HG02943 (cell line): ENCODE data around the gene MIDN.
A peak's percentile ranks its signal among the peaks of the same experiment; 100 is the strongest.

ENCODE experiments used
- ATAC-seq: cut with Tn5 transposase; IDR thresholded peaks from one replicate; pipeline ENCODE4 v1.9.1; 2021; ENCODE audit warnings: mild to moderate bottlenecking, low read depth, moderate library complexity; ENCODE audit not compliant: unreplicated experiment

MIDN gene

DNA sequence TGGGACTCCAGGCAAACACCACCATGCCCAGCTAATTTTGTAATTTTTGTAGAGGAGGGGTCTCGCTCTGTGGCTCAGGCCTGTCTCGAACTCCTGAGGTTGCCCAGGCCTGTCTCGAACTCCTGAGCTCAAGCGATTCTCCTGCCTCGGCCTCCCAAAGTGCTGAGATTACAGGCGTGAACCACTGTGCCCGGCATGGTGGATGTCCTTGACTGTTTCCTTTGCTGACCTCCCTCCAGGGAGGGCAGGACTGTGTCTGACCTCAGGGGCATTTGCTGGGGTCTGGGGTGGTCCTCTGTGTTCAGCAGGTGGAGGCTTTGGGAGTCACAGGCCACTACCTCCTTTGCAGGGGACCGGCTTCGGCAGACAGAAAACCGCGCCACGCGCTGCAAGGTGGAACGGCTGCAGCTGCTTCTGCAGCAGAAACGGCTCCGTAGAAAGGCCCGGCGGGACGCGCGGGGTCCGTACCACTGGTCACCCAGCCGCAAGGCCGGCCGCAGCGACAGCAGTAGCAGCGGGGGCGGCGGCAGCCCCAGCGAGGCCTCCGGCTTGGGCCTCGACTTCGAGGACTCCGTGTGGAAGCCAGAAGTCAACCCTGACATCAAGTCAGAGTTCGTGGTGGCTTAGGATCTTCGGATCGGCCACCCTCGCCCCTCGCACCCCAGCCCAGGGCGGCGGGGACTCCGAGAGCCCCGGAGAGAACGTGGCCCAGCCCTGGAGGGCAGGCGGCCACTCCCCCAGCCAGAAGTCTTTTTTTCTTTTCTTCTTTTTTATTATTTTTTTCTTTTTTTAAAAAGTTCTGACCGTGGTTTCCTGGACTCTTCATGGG is 8.5 kb downstream of the MIDN start:
- ATAC-seq: no peak

- no peak for ATAC-seq
Observed at GRCh38 chr19:1257475-1258162, 9.2 kb downstream of the MIDN start.

DNA sequence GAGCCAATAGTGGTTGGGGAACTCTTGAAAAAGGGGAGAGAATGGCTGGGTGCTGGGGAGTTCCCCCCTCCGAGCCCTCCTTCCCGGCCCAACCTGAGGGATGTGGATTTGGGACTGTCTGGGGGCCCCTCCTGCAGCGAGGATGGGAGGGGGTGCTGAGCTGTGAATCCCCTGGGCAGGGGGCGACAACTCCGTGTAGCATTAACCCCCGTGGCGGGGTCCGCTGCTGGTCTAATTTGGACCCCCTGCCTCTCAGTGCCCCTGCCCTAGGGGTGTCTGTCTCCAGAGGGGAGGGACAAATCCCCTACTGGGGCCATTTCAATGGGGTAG is 9.7 kb downstream of the MIDN start:
- ATAC-seq: no peak

DNA sequence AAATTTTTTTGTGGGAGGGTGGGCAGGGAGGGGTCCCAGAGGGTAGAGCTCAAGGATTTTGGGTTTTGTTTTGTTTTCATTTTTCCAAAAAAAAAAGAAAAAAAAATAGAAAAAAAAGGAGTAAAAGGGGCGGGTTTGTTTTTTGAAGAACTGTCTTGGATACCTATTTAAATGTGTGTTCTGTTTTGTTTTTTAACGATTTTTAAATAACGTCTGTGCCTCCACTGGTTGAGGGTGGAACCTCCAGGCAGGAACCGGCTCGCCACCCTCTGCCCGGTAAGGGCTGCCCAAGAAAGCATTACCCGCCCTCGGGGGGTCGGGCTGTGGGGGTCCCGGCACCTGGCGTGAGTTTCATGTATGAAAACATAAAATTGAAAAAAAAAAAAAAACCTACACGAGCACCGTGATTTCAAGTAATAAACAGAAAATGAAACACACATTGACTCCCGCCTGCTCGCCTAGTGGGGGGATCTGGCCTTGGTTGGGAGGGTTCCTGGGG is 10.4 kb downstream of the MIDN start:
- ATAC-seq: no peak

- ATAC-seq: no peak
Observed at GRCh38 chr19:1259206-1259875, 11.0 kb downstream of the MIDN start.

GRCh38 chr19:1259876-1260748 is 11.7 kb downstream of the MIDN start:
- no peak for ATAC-seq

DNA sequence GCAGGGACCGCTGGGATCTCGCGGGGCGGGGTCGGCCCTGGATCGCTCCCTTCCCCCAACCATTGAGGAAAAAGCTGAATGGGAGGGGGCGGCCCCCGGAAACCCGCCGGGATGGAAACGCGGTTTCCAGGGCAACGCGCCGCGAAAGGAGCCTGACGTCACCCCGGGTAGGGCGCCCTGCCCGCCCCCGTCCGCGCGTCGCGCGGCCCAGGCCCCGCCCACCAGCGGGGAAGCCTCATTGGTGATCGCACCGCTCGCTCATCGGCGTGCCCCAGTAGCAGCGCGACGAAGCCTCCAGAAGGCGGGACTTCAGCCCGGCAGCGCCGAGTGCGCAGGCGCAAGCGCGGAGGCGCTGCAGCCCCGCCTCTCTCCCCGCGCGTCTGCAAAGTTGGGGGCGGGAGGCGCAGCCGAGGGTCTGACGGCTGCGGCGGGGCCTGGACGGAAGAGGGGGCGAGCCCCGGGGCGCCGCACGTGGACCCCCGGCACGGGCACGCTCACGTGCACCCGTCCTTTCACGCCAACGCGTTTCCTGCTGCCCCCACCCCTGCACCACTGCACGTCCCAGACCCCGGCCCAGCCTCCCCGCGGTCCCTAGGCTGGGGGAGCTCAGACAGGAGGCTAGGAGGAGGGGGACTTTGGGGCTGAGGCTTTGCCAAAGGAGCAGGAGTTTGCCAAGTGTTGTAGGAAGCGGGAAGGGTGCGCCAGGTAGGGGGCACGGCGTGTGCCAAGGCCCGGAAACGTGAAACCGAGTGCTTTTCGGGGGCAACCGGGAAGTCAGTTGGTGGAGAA is 12.6 kb downstream of the MIDN start:
- peak; percentile 49 for ATAC-seq

GRCh38 chr19:1261538-1261797 is 13.1 kb downstream of the MIDN start:
- no peak for ATAC-seq

GRCh38 chr19:1261798-1262622 is 13.6 kb downstream of the MIDN start:
- no peak for ATAC-seq

DNA sequence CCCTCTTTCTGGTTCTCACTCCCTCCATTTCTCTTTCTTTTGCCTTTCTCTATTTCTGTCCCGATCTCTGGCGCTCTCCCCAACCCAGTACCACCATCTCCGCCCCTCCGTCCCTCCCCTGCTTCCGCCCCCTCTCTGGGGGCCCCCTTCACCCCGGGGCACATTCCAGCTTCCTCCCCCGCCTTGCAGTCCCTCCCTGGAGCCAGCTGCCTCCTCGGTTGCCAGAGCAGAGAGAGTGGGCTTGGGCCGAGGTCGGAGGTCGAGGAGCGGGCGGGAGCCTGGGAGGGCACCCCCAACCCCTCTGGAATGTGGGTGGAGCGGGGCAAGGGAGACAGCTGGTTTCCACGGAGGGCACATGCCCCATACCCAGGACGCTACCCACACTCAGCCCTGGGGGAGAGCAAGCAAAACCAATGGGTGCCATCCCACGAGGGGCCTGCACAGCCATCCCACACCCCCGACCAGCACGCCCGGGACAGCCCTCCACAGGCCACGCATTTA is 14.3 kb downstream of the MIDN start:
- no peak for ATAC-seq

GRCh38 chr19:1263188-1263587 is 14.8 kb downstream of the MIDN start:
- ATAC-seq: no peak

DNA sequence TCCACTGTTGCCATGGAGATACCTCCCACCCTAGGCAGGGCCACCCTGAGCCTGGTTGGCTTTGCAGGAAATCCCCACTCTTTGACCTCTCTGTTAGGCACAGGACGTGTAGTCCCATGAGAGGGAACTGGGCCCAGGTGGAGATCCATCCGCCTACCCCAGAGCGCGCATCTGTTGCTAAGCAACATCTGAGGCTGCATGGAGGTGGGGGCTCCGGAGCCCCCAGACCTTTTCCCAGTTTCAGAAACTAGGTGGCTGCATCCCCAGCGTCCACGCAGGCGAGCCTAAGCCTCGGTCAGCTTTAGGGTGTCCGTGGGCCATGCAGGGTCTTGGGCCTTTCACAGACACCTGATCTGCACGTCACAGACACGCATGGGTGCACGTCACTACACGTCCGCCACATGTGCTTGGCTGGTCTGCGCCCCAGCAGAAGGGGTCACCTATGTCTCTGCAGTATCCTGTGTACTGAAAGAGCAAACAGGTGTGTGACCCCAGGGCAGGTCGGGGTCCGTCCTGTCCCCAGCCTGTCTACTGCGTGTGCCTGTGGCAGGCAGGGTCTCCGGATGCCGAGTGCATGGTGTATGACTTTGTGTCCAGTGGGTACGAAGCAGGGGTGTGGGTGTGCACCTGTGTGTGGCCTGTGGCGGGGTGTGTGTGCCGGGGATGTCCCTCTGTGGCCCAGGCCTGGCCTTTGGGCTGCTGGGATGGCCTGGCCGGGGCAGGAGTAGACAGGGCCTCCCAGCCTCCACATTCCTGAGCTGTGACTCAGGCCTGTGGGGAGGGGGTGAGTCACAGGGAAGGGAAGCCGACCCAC is 16.6 kb downstream of the MIDN start:
- no peak for ATAC-seq

DNA sequence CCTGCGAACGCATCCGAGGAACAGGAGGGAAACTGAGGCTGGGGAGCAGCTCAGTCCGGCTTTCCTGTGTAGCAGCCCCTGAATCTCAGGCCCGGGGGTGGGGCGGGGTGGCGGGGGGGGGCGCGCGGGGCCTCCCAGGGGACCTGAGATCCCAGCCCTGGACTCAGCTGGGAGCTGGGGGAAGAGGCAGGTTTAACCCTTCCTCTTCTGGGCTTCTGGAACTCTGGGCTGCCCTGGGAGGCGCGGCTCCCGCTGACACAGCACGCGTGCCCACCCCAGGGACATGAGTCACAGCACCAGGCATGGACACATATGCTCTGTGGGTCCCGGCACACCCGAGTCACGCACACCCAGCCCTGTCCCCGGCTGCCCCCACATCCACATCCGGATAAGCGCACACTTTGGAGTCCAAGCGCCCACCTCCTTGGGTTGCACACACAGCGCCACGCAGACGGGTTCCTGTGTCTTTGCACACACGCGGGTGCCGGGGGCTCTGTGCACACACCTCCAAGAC is 17.3 kb downstream of the MIDN start:
- no peak for ATAC-seq

- peak; percentile 29 for ATAC-seq
Observed at GRCh38 chr19:1266129-1266915, 17.9 kb downstream of the MIDN start.

DNA sequence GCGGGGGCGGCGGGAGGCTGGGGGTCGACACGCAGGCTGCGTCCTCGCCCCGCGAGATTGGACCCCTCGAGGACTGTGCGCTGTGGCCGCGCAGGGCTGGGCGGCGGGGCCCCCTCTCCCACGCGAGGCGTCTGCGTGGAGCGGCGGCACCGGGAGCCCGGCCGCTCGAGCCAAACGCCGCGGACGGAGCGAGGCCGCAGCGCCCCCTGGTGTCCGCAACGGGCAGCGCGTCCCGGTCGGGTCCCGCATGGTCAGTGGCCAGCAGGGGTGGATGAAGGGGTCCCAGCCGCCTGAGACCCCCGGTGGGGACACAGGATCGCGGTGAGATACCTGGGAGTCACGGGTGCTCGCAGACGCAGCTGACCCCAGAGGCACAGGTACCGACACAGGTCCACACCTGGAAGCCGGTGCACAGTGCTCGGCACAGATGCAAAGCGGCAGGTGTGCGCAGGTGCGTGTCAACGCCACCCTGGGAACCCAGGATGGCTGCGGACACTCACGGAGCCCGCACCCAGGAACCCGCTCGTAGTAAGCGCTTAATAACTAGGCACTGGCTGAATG is 18.6 kb downstream of the MIDN start:
- peak; percentile 21 for ATAC-seq

DNA sequence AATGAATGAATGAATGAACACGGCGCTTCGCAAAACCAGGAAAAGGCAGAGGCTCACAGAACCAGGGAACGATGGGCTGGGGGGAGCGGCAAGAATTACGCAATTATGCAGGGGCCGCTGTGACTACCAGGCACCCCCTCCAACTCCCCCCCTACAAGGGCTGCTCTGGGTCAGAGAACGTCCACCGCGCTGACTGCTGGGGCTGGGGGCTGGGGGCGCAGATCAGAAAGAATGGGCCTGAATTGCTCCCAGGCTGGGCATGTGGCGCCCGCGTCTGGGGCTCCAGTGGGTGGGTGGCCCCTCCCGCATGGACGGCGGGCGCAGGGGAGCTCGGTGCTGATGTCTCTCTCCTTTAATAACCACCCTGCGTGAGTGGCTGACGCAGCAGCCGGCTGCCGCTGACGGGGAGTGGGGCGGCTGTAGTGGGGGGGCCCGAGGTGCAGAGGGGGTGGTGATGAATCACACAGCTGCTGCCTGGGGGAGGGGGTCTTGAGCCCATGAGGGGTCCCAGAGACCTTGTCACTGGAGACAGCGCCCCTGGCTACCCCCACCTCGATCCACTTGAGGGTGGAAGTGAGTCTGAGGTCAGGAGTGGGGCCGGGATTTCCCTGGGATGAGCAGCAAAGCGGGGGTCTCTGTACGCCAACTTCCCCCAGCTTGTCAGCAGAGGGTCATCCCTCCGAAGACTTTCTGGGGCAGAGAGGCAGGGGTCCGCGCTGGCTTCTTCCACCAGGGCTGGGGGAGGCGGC is 19.3 kb downstream of the MIDN start:
- ATAC-seq: no peak
